ENCODE results near the gene PPP1R12A. TPM values are rescaled to one million over a fixed set of nuclear protein-coding genes. Genes with fewer than 3 reads are reported as not detected.
A peak's percentile ranks its signal among the peaks of the same experiment; 100 is the strongest.
"Not testable (repeated sequence)": the region's sequence is repeated elsewhere in the genome, so short reads cannot be mapped to it uniquely, and the experiment has no call there.

Gene PPP1R12A
- total RNA-seq, 2 experiments from 2014 or later = 65.6 to 76.4 TPM

- H3K27me3 Mint-ChIP-seq = no peaks in the 10 kb centered on the region
- no peak for DNase-seq
Measured at GRCh38 chr12:79884401-79885006, 50.4 kb downstream of the PPP1R12A start.

GRCh38 chr12:79883216-79883615, 51.7 kb downstream of the PPP1R12A start:
- DNase-seq = no peak
- ChIA-PET CTCF (no interaction called here), POLR2A (interaction anchor here (0.8 kb wide), 1 partner anchor 13 kb away, joined by 3 read pairs; no protein-coding TSS in a partner anchor)
- no peaks in the 10 kb centered on the region for H3K9me3 ChIP-seq (ENCODE audit: control insufficient read depth in 1 of 2, insufficient read depth in 1 of 2, low read length in 2 of 2)
- Mint-ChIP-seq H3K27me3 (no peaks in the 10 kb centered on the region), H3K27ac (no peak overlapping the region), H3K9me3 (no peaks in the 10 kb centered on the region), H3K4me1 (ENCODE audit: low read depth) (peaks cover 77% of the 10 kb centered on the region), H3K4me3 (no peak overlapping the region), H3K36me3 (ENCODE audit: low read depth) (peaks cover 7% of the 10 kb centered on the region)
- H3K27me3 ChIP-seq (ENCODE audit: control insufficient read depth in 1 of 2, insufficient read depth in 2 of 2, low read length in 2 of 2) = no peaks in the 10 kb centered on the region
- H3K36me3 ChIP-seq (ENCODE audit: insufficient read depth, low read length) = no peaks in the 10 kb centered on the region
- no peak for ATAC-seq (ENCODE audit: poor library complexity)
- H3K4me1 ChIP-seq (ENCODE audit: insufficient read depth, low read length) = peaks cover 13% of the 10 kb centered on the region
- intact Hi-C loops (cut with DNase I, micrococcal nuclease) = no loop called here
- no peak overlapping the region for H3K4me3 ChIP-seq (ENCODE audit: low read length)
- TF ChIP-seq, protein P1, sequence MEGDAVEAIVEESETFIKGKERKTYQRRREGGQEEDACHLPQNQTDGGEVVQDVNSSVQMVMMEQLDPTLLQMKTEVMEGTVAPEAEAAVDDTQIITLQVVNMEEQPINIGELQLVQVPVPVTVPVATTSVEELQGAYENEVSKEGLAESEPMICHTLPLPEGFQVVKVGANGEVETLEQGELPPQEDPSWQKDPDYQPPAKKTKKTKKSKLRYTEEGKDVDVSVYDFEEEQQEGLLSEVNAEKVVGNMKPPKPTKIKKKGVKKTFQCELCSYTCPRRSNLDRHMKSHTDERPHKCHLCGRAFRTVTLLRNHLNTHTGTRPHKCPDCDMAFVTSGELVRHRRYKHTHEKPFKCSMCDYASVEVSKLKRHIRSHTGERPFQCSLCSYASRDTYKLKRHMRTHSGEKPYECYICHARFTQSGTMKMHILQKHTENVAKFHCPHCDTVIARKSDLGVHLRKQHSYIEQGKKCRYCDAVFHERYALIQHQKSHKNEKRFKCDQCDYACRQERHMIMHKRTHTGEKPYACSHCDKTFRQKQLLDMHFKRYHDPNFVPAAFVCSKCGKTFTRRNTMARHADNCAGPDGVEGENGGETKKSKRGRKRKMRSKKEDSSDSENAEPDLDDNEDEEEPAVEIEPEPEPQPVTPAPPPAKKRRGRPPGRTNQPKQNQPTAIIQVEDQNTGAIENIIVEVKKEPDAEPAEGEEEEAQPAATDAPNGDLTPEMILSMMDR (IDR thresholded peaks at IDR 0.05) = no peak
- no peak overlapping the region for H3K27ac ChIP-seq (ENCODE audit: low read depth in 1 of 2, low read length in 2 of 2)

More at GRCh38 chr12:79884401-79885006, 50.4 kb downstream of the PPP1R12A start:
- Mint-ChIP-seq H3K36me3 (ENCODE audit: low read depth) (peaks cover 3% of the 10 kb centered on the region), H3K27ac (no peak overlapping the region), H3K4me1 (ENCODE audit: low read depth) (peaks cover 79% of the 10 kb centered on the region), H3K4me3 (no peak overlapping the region), H3K9me3 (no peaks in the 10 kb centered on the region)
- intact Hi-C loops (cut with DNase I, micrococcal nuclease) = loop anchor here (5.0 kb wide), 3 partner anchors 53 to 388 kb away; partner anchors contain the start of gene PPP1R12A (in 1 of the 2)
- Histone ChIP-seq H3K27ac (ENCODE audit: low read depth in 1 of 2, low read length in 2 of 2) (no peak overlapping the region), H3K4me3 (ENCODE audit: low read length) (no peak overlapping the region), H3K4me1 (ENCODE audit: insufficient read depth, low read length) (peaks cover 13% of the 10 kb centered on the region), H3K9me3 (ENCODE audit: control insufficient read depth in 1 of 2, insufficient read depth in 1 of 2, low read length in 2 of 2) (no peaks in the 10 kb centered on the region), H3K36me3 (ENCODE audit: insufficient read depth, low read length) (no peaks in the 10 kb centered on the region), H3K27me3 (ENCODE audit: control insufficient read depth in 1 of 2, insufficient read depth in 2 of 2, low read length in 2 of 2) (no peaks in the 10 kb centered on the region)
- CTCF ChIA-PET = no interaction called here
- TF ChIP-seq, protein P1 (IDR thresholded peaks at IDR 0.05) = no peak
- ATAC-seq (ENCODE audit: poor library complexity) = no peak
- POLR2A ChIA-PET = no interaction called here

GRCh38 chr12:79881351-79881750, 53.5 kb downstream of the PPP1R12A start:
- POLR2A ChIA-PET = interaction anchor here (0.6 kb wide), 1 partner anchor 127 kb away, joined by 3 read pairs; no protein-coding TSS in a partner anchor
- Histone ChIP-seq H3K27ac (ENCODE audit: low read depth in 1 of 2, low read length in 2 of 2) (no peak overlapping the region), H3K36me3 (ENCODE audit: insufficient read depth, low read length) (no peaks in the 10 kb centered on the region), H3K9me3 (ENCODE audit: control insufficient read depth in 1 of 2, insufficient read depth in 1 of 2, low read length in 2 of 2) (no peaks in the 10 kb centered on the region), H3K4me1 (ENCODE audit: insufficient read depth, low read length) (peaks cover 13% of the 10 kb centered on the region), H3K4me3 (ENCODE audit: low read length) (no peak overlapping the region), H3K27me3 (ENCODE audit: control insufficient read depth in 1 of 2, insufficient read depth in 2 of 2, low read length in 2 of 2) (no peaks in the 10 kb centered on the region)
- Mint-ChIP-seq H3K4me1 (ENCODE audit: low read depth) (peaks cover 76% of the 10 kb centered on the region), H3K9me3 (no peaks in the 10 kb centered on the region), H3K4me3 (peak overlapping the region; percentile 43), H3K27ac (peak overlapping the region; percentile 31), H3K36me3 (ENCODE audit: low read depth) (peaks cover 10% of the 10 kb centered on the region), H3K27me3 (no peaks in the 10 kb centered on the region)
- intact Hi-C loops (cut with DNase I, micrococcal nuclease) = no loop called here
- TF ChIP-seq, protein P1 (IDR thresholded peaks at IDR 0.05) = no peak
- CTCF ChIA-PET = interaction anchor here (1.0 kb wide), 1 partner anchor 27 kb away, joined by 3 read pairs; no protein-coding TSS in a partner anchor
- peak in 1 of 14 experiments; percentile 5 for DNase-seq
- peak; percentile 29 for ATAC-seq (ENCODE audit: poor library complexity)

DNA sequence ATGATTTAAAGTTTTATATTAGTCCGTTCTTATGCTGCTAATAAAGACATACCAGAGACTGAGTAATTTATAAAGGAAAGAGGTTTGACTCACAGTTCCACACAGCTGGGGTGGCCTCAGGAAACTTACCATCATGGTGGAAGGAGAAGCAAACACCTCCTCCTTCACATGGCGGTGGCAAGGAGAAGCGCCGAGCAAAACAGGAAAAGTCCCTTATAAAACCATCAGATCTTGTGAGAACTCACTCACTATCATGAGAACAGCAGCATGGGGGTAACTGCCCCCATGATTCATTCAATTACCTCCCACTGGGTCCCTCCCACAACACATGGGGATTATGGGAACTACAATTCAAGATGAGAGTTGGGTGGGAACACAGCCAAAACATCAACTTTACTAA, 56.4 kb downstream of the PPP1R12A start:
- H3K27me3 Mint-ChIP-seq; CTCF ChIA-PET; H3K27me3 ChIP-seq (ENCODE audit: control insufficient read depth in 1 of 2, insufficient read depth in 2 of 2, low read length in 2 of 2); H3K4me3 Mint-ChIP-seq; H3K36me3 ChIP-seq (ENCODE audit: insufficient read depth, low read length); H3K9me3 Mint-ChIP-seq; H3K9me3 ChIP-seq (ENCODE audit: control insufficient read depth in 1 of 2, insufficient read depth in 1 of 2, low read length in 2 of 2); POLR2A ChIA-PET; DNase-seq; H3K27ac ChIP-seq (ENCODE audit: low read depth in 1 of 2, low read length in 2 of 2); ATAC-seq (ENCODE audit: poor library complexity); H3K27ac Mint-ChIP-seq; H3K4me3 ChIP-seq (ENCODE audit: low read length); intact Hi-C loops (cut with DNase I, micrococcal nuclease): not testable (repeated sequence)
- H3K4me1 Mint-ChIP-seq (ENCODE audit: low read depth) = peaks cover 87% of the 10 kb centered on the region
- peaks cover 32% of the 10 kb centered on the region for H3K36me3 Mint-ChIP-seq (ENCODE audit: low read depth)
- peaks cover 13% of the 10 kb centered on the region for H3K4me1 ChIP-seq (ENCODE audit: insufficient read depth, low read length)

All from CD4-positive, alpha-beta T cell (primary cell).